Epithelial cell of proximal tubule (primary cell): ENCODE results near the gene MEIOB. TPM values are rescaled to one million over a fixed set of nuclear protein-coding genes. Genes with fewer than 3 reads are reported as not detected.
A peak's percentile ranks its signal among the peaks of the same experiment; 100 is the strongest.
"Not testable (repeated sequence)": the region's sequence is repeated elsewhere in the genome, so short reads cannot be mapped to it uniquely, and the experiment has no call there.

ENCODE experiments used
- DNase-seq: peaks from one replicate; pipeline ENCODE4 v3.0.0-alpha.2; 2011; ENCODE audit warnings: low read depth
- H3K4me3 ChIP-seq: 2 replicates; pipeline ENCODE4 v1.5.1; 2011; ENCODE audit warnings: low read depth, mild to moderate bottlenecking, low read length
- total RNA-seq: library from RNA; depleted of rRNA; stranded (reverse); fragments of >200 nt; gene quantifications from 2 replicates; pipeline ENCODE4 v1.2.3, GENCODE V29; 2015
- TF ChIP-seq, protein P1 (sequence below): conservative IDR thresholded peaks from 2 replicates; pipeline ENCODE4 v1.5.1; 2012; ENCODE audit warnings: low read depth, mild to moderate bottlenecking, low read length

MEIOB gene
- total RNA-seq, 1 donor from 2014 or later = 2.1 TPM

DNA sequence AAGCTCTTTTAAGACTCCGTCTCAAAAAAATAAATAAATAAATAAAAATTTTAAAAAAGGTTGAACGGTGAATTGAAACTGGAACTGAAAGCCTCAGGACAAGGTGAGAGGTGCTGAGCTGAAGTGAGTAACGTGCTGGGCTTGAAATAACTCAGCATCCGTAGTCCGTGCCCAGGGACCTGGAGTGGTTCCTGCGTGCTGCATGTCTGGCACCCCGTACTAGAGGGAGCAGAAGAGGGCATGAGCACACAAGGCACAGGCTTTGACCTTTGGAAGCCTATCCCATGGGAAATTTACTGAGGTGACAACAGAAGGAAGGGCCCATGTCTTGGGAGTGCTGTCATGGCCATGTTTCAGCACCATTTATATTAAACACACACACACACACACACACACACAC lies 4.5 kb upstream of the MEIOB start:
- TF ChIP-seq, protein P1, sequence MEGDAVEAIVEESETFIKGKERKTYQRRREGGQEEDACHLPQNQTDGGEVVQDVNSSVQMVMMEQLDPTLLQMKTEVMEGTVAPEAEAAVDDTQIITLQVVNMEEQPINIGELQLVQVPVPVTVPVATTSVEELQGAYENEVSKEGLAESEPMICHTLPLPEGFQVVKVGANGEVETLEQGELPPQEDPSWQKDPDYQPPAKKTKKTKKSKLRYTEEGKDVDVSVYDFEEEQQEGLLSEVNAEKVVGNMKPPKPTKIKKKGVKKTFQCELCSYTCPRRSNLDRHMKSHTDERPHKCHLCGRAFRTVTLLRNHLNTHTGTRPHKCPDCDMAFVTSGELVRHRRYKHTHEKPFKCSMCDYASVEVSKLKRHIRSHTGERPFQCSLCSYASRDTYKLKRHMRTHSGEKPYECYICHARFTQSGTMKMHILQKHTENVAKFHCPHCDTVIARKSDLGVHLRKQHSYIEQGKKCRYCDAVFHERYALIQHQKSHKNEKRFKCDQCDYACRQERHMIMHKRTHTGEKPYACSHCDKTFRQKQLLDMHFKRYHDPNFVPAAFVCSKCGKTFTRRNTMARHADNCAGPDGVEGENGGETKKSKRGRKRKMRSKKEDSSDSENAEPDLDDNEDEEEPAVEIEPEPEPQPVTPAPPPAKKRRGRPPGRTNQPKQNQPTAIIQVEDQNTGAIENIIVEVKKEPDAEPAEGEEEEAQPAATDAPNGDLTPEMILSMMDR = no peak

DNA sequence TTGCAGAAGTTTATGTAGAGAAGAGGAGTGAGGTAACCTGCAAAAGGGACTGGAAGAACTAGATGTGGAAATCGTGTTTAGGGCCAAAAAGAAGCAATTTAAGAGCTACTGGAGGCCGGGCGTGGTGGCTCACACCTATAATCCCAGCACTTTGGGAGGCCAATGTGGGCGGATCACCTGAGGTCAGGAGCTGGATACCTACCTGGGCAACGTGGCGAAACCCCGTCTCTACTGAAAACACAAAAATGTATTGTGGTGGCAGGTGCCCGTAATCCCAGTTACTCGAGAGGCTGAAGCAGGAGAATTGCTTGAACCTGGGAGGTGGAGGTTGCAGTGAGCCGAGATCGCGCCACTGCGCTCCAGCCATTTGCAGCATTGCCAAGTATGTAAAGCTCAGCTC lies 4.1 kb upstream of the MEIOB start:
- DNase-seq, H3K4me3 ChIP-seq: not testable (repeated sequence)

More for the DNA sequence above, 4.5 kb upstream of the MEIOB start:
- no peak for DNase-seq
- H3K4me3 ChIP-seq = no peak overlapping the region

DNA sequence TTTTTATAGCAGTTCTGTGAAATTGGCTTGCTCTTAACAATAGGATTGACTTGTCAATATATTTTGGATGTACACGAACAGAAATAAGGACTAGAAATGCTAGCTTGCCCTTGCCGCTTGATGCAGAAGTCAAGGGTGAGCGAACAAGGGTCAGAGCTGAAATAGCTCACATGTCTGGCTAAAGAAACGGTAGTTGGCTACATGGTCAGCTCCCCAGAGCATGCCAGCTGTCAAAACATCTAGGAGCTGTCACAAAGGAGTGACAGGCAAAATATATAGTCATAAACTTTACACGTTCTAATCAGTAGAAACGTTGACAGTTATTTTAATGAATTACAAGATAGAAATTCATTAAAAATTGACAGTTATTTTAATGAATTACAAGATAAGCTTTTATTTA lies 2.9 kb upstream of the MEIOB start:
- TF ChIP-seq, protein P1 = no peak
- DNase-seq = no peak
- H3K4me3 ChIP-seq = no peak overlapping the region

DNA sequence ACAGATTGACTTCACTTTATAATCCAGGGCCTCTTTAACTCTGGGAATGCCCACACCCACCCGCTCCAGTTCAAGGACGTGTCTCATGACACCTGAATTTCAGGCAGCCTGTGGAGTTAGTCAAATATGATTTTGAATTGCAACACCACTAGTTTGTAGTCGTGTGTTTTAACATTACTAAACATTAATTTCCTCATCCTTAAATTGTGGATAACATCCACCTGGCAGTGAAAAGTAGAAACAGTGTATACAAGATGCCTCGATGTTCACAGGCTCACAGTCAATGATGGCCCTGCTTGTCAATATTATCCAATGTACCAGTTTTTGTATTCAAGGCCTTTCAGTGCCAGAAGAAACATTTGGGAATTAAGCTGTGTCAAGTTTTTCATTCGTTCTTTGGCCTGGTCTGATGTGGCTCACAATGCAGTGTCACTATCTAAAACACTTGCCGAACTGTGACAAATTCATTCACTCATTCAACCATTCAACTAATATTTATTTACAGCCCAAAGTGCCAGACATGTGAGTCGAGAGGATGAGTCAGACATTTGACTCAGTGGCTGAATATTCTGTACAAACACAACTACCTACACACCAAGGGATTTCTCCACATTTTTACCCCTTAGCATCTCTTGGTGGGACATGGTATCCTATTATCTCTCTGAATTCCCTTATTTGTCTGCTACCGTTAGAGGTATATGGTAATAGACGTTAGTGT lies 1.4 kb downstream of the MEIOB start:
- no peak overlapping the region for H3K4me3 ChIP-seq
- peak; percentile 74 for DNase-seq
- TF ChIP-seq, protein P1 = no peak

DNA sequence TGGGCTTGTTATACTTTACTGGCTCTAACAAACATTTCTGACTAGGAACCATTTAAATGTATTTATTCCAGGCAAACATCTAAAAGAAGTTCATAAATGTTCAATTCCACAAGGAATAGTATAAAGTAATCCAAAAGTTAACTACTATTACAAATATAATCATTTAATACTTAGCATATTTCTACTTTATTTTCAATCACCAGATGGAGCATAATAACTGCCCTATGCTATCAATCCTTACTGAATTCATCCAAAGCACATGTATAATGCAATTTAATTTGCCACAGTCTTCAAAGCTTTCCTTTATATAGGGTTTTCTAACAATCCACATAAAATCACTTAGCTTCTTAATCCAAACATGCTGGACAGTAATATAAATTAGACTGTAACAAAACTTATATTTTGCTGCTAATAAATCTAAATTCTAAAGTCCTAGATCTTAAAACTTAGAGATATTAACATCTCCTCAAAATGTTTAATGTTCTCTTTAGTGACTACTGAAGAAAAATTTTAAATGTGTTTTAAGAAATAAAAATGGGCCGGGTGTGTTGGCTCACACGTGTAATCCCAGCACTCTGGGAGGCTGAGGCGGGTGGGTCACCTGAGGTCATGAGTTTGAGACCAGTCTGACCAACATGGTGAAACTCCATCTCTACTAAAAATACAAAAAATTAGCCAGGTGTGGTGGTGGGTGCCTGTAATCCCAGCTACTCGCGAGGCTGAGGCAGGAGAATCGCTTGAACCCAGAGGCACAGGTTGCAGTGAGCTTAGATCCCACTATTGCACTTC lies 5.9 kb downstream of the MEIOB start:
- H3K4me3 ChIP-seq = no peak overlapping the region
- TF ChIP-seq, protein P1 = no peak

GRCh38 chr16:1863681-1864460 lies 8.1 kb downstream of the MEIOB start:
- DNase-seq = no peak
- TF ChIP-seq, protein P1 = peak; percentile 51
- no peak overlapping the region for H3K4me3 ChIP-seq

More for the DNA sequence above, 5.9 kb downstream of the MEIOB start:
- no peak for DNase-seq

GRCh38 chr16:1862394-1862793 lies 9.6 kb downstream of the MEIOB start:
- DNase-seq = no peak
- no peak overlapping the region for H3K4me3 ChIP-seq
- TF ChIP-seq, protein P1 = no peak
